ENCODE measurements around the gene E2F2. TPM values are rescaled to one million over a fixed set of nuclear protein-coding genes. Genes with fewer than 3 reads are reported as not detected.

Gene E2F2
- polyA plus RNA-seq, 1 of the 3 experiments (the other 2 are of a cell fraction): 0.43 TPM

DNA sequence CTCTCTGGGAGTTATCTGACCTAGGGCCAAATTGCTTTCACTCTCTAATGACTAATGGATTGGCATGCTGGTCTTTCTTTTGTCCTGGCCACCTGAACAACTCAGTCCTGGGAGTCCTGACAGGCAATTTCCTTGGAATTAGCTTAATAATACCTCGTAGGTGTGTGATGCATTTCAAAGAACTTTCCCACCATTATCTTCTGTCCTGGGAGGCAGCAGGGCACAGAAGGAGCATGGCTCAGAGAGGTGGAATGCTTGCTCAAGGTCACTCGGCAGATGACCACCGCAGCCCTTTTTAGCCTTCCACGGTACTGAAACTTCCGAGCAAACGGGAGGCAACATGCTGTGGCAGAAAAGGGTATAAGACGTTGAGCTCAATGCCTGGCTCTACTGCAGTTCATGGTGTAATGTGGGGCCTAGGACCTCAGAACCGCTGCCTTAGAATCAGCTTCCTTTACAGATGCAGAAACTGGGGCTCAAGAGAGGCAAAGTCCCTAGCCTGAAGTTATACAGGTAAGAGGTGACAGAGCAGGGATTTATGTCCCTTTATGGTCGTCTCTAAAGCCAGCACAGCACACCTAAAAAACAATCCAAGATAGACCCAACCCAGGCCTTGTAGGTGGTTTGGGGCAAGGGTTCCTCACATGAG, 25.1 kb upstream of the E2F2 start:
- Histone ChIP-seq H3K9me3 (no peaks in the 10 kb centered on the region), H3K4me1 (ENCODE audit: control insufficient read depth in 1 of 2, insufficient read depth in 2 of 2, low read depth in 1 of 2, low read length in 1 of 2) (peaks cover 46 to 81% of the 10 kb centered on the region in 2 experiments), H3K27ac (ENCODE audit: low read depth in 2 of 2, low read length in 1 of 2) (peak overlapping the region; percentile 98 to 100), H3K36me3 (replicated peaks in 1 of 2; ENCODE audit: control insufficient read depth in 1 of 2, insufficient read depth in 2 of 2, low read length in 1 of 2) (peaks cover 2 to 23% of the 10 kb centered on the region in 2 experiments), H3F3A (replicated peaks; ENCODE audit: insufficient read depth) (peaks cover 59% of the 10 kb centered on the region), H2AFZ (ENCODE audit: low read depth) (no peak overlapping the region), H3K9ac (peak overlapping the region; percentile 99), H3K27me3 (ENCODE audit: insufficient read depth) (no peaks in the 10 kb centered on the region), H3K9me2 (no peaks in the 10 kb centered on the region), H3K4me3 (ENCODE audit: low read depth in 2 of 2, low read length in 1 of 2) (peak overlapping the region in 1 of 2 experiments; percentile 92; a peak in 2 of 4 replicates), H4K20me1 (ENCODE audit: insufficient read depth) (peaks cover 30% of the 10 kb centered on the region), H3K79me2 (ENCODE audit: insufficient read depth) (peaks cover 38% of the 10 kb centered on the region), H3K4me2 (peak overlapping the region; percentile 93)
- ChIA-PET POLR2A (interaction anchor here (1.0 to 1.8 kb wide), 3 partner anchors 25 to 79 kb away, joined by 3 to 9 read pairs (median 8); no protein-coding TSS in a partner anchor), CTCF (interaction anchor here (0.8 to 18.2 kb wide), 7 partner anchors 9 to 136 kb away, joined by 3 to 708 read pairs (median 6); partner anchors contain the start of gene RPL11)
- no peak for DNase-seq
- 13% methylated on average over 9 of the region's 9 CpGs for WGBS (ENCODE audit: low lambda C conversion rate)
- TF ChIP-seq REST (IDR thresholded peaks at IDR 0.05; ENCODE audit: low read depth, low read length) (peak; percentile 79), CHD2 (IDR thresholded peaks at IDR 0.05; ENCODE audit: low read length, partially characterized antibody) (no peak), CTCF (IDR thresholded peaks at IDR 0.05) (no peak), RCOR1 (IDR thresholded peaks at IDR 0.05; ENCODE audit: low read length) (no peak), TAF1 (IDR thresholded peaks at IDR 0.05; ENCODE audit: borderline replicate concordance, low read depth, low read length) (no peak), YY1 (IDR thresholded peaks at IDR 0.05; ENCODE audit: low read depth) (no peak), RAD21 (IDR thresholded peaks at IDR 0.05; ENCODE audit: low read length) (no peak), GATA2 (CRISPR knock-in tag; IDR thresholded peaks at IDR 0.05) (no peak), SMC3 (IDR thresholded peaks at IDR 0.05; ENCODE audit: low read depth, low read length) (no peak), MXI1 (IDR thresholded peaks at IDR 0.05; ENCODE audit: low read depth, low read length) (no peak), FOSL2 (IDR thresholded peaks at IDR 0.05; ENCODE audit: borderline replicate concordance, low read depth) (no peak), ZBTB33 (IDR thresholded peaks at IDR 0.05; ENCODE audit: borderline replicate concordance, low read depth) (peak; percentile 68; the same call in 1 of the 2 replicates), USF1 (IDR thresholded peaks at IDR 0.05; ENCODE audit: borderline replicate concordance, low read depth) (no peak), ELF1 (IDR thresholded peaks at IDR 0.05) (peak; percentile 38; the same call in 1 of the 2 replicates), FOXM1 (IDR thresholded peaks at IDR 0.05; ENCODE audit: low read depth) (no peak), GABPA (IDR thresholded peaks at IDR 0.05; ENCODE audit: low read depth) (no peak), TCF12 (IDR thresholded peaks at IDR 0.05) (peak; percentile 65), PBX3 (IDR thresholded peaks at IDR 0.05) (no peak; the same call in 1 of the 2 replicates), EP300 (IDR thresholded peaks at IDR 0.05; ENCODE audit: borderline replicate concordance in 1 of 2, low read depth in 1 of 2, low read length in 1 of 2) (peak in 1 of 2 experiments; percentile 30; a peak in 1 of 4 replicates), TEAD4 (IDR thresholded peaks at IDR 0.05; ENCODE audit: borderline replicate concordance, insufficient read depth) (peak; percentile 24; the same call in 1 of the 2 replicates), NRF1 (IDR thresholded peaks at IDR 0.05; ENCODE audit: low read depth, low read length) (no peak)
- TF ChIP-seq, protein P1, sequence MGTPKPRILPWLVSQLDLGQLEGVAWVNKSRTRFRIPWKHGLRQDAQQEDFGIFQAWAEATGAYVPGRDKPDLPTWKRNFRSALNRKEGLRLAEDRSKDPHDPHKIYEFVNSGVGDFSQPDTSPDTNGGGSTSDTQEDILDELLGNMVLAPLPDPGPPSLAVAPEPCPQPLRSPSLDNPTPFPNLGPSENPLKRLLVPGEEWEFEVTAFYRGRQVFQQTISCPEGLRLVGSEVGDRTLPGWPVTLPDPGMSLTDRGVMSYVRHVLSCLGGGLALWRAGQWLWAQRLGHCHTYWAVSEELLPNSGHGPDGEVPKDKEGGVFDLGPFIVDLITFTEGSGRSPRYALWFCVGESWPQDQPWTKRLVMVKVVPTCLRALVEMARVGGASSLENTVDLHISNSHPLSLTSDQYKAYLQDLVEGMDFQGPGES (IDR thresholded peaks at IDR 0.05; ENCODE audit: low read depth, low read length): no peak

Data from SK-N-SH (cell line).